ENCODE measurements around the gene CALHM5. TPM values are rescaled to one million over a fixed set of nuclear protein-coding genes. Genes with fewer than 3 reads are reported as not detected.

CALHM5 gene
- total and polyA plus RNA-seq, 9 of the 15 experiments (the other 6 are each of a cell fraction or from before 2014, with no cell fraction given) = under 0.01 to 0.05 (median 0.02) TPM; not detected in 2

- TF ChIP-seq ZNF318 (IDR thresholded peaks at IDR 0.05; ENCODE audit: borderline replicate concordance in 1 of 2, low read depth in 1 of 2) (no peak), ZNF133 (CRISPR knock-in tag; IDR thresholded peaks at IDR 0.05) (no peak), ZFP30 (CRISPR knock-in tag; IDR thresholded peaks at IDR 0.05; ENCODE audit: borderline replicate concordance) (no peak), MCM7 (IDR thresholded peaks at IDR 0.05) (no peak), RBM22 (IDR thresholded peaks at IDR 0.05; ENCODE audit: low read depth, low read length, poor library complexity, severe bottlenecking) (no peak), TSHZ1 (CRISPR knock-in tag; IDR thresholded peaks at IDR 0.05) (no peak)
Observed at GRCh38 chr6:116553451-116553850, 42.0 kb downstream of the CALHM5 start, which contains the start of gene CALHM4 (continued).
